GM12878 (cell line): ENCODE measurements around the gene CCL19. TPM values are rescaled to one million over a fixed set of nuclear protein-coding genes. Genes with fewer than 3 reads are reported as not detected.

Source experiments
- ATAC-seq: fragments of 200-7000 bp; cut with Tn5 transposase; 3 replicates; pipeline ENCODE4 v1.9.1; 2020; ENCODE audit warnings: mild to moderate bottlenecking, moderate library complexity
- BruUV-seq: library from RNA; stranded (reverse); fragments of 400-500 nt; replicated peaks from 2 replicates; lab custom pipeline; 2021; lab: Mats Ljungman, UMichigan
- CTCF ChIA-PET: fragments of 300-600 bp; sonication (Branson Sonifier 250); formaldehyde crosslinking; extraction: SDS; loops from one replicate; lab custom pipeline; 2021; ENCODE audit warnings: inconsistent platforms; lab: Yijun Ruan, JAX
- POLR2A ChIA-PET: fragments of 350-600 bp; formaldehyde crosslinking; extraction: SDS; loops from one replicate; lab custom pipeline; 2021; ENCODE audit warnings: inconsistent platforms; lab: Charles Lee
- RAD21 ChIA-PET: fragments of 300-600 bp; sonication (Branson Sonifier 250); formaldehyde crosslinking; loops from one replicate; lab custom pipeline; 2023; ENCODE audit warnings: antibody characterized with exemption; ENCODE audit not compliant: unreplicated experiment; lab: Charles Lee
- SMC1A ChIA-PET: fragments of 300-600 bp; sonication (Branson Sonifier 250); formaldehyde crosslinking; loops from one replicate; lab custom pipeline; 2023; ENCODE audit not compliant: unreplicated experiment, uncharacterized antibody; lab: Charles Lee
- DNase-seq: peaks from one replicate; pipeline ENCODE4 v3.0.0-alpha.2; 2011; ENCODE audit warnings: low read depth, low spot score
- FAIRE-seq: peaks from 3 replicates; lab custom pipeline; 2011; peaks lifted over from hg19 to GRCh38; lab: Jason Lieb, UNC
- H2AFZ ChIP-seq: 2 replicates; pipeline ENCODE4 v1.6.0; 2011; ENCODE audit warnings: low read depth, low read length, control low read depth; ENCODE audit not compliant: control insufficient read depth
- H3K27ac ChIP-seq: 2 replicates; pipeline ENCODE4 v1.5.1; 2011; ENCODE audit warnings: control low read depth; ENCODE audit not compliant: control insufficient read depth, insufficient read depth
- H3K27me3 ChIP-seq, 2 experiments: replicated peaks in 1 of 2; 2 replicates each; pipeline versions ENCODE4 v1.6.0 to v1.6.1; 2011; ENCODE audit warnings: low read length in 1 of 2; ENCODE audit not compliant: control insufficient read depth in 2 of 2, insufficient read depth in 2 of 2
- H3K36me3 ChIP-seq, 2 experiments: 2 replicates each; pipeline ENCODE4 v1.5.1; 2011; ENCODE audit warnings: low read length in 1 of 2; ENCODE audit not compliant: control insufficient read depth in 2 of 2, insufficient read depth in 2 of 2
- H3K4me1 ChIP-seq: 2 replicates; pipeline ENCODE4 v1.6.1; 2011; ENCODE audit warnings: mild to moderate bottlenecking, low read length, moderate library complexity, mixed read lengths; ENCODE audit not compliant: control insufficient read depth, insufficient read depth
- H3K4me2 ChIP-seq: 2 replicates; pipeline ENCODE4 v1.6.0; 2011; ENCODE audit warnings: control low read depth; ENCODE audit not compliant: control insufficient read depth, insufficient read depth
- H3K4me3 ChIP-seq: fragments of 200-600 bp; sonication (generic); 2 replicates; pipeline ENCODE4 v1.5.1; 2016
- H3K79me2 ChIP-seq: 2 replicates; pipeline ENCODE4 v1.6.0; 2011; ENCODE audit warnings: low read length; ENCODE audit not compliant: control insufficient read depth, insufficient read depth
- H3K9ac ChIP-seq: 2 replicates; pipeline ENCODE4 v1.8.0; 2011; ENCODE audit warnings: low read length, control low read depth, mixed read lengths; ENCODE audit not compliant: control insufficient read depth, insufficient read depth
- H3K9me3 ChIP-seq: replicated peaks from 3 replicates; pipeline ENCODE4 v1.5.1; 2011; ENCODE audit warnings: mild to moderate bottlenecking, low read length; ENCODE audit not compliant: control insufficient read depth, insufficient read depth
- H4K20me1 ChIP-seq: 2 replicates; pipeline ENCODE4 v1.6.0; 2011; ENCODE audit not compliant: control insufficient read depth, insufficient read depth
- CREB1 ChIP-seq: IDR thresholded peaks from 2 replicates; pipeline ENCODE4 v1.6.1; 2012; ENCODE audit warnings: low read depth, mild to moderate bottlenecking, inconsistent platforms
- CREM ChIP-seq: IDR thresholded peaks from 2 replicates; pipeline ENCODE4 v1.6.1; 2014; ENCODE audit warnings: antibody characterized with exemption, low read depth
- E2F4 ChIP-seq: IDR thresholded peaks from 2 replicates; pipeline ENCODE4 v1.6.1; 2012; ENCODE audit warnings: low read depth, low read length, improper control_type of control experiment
- IRF5 ChIP-seq: fragments of 450-650 bp; IDR thresholded peaks from 2 replicates; pipeline ENCODE4 v1.6.1; 2017; ENCODE audit warnings: borderline replicate concordance
- RELA ChIP-seq: fragments of 450-650 bp; IDR thresholded peaks from 2 replicates; pipeline ENCODE4 v1.8.0; 2014; ENCODE audit warnings: borderline replicate concordance; ENCODE audit not compliant: partially characterized antibody
- REST ChIP-seq: IDR thresholded peaks from 2 replicates; pipeline ENCODE4 v1.6.1; 2012; ENCODE audit warnings: mild to moderate bottlenecking, low read depth, low read length
- ZNF622 ChIP-seq: fragments of 450-650 bp; IDR thresholded peaks from 2 replicates; pipeline ENCODE4 v1.6.1; 2017; ENCODE audit warnings: mild to moderate bottlenecking, inconsistent platforms
- WGBS: methylation state at CpG from one replicate; pipeline ENCODE4 v1.1.6; 2016; ENCODE audit warnings: low lambda C conversion rate; ENCODE audit not compliant: insufficient replicate concordance, insufficient coverage; ENCODE audit errors: missing lambda C conversion rate; 5-methylcytosine and 5-hydroxymethylcytosine counted together
- in situ Hi-C: fragments of 300-500 bp; cut with MboI; formaldehyde crosslinking; loops from 9 replicates; pipeline ENCODE4 v1.14.3; 2018; ENCODE audit warnings: mixed read lengths
- intact Hi-C: fragments of 100-400 bp; cut with micrococcal nuclease; formaldehyde crosslinking; loops from one replicate; pipeline ENCODE4 v1.14.2; 2022; ENCODE audit not compliant: unreplicated experiment
- polyA plus RNA-seq, 11 experiments: library from polyadenylated mRNA; depleted of rRNA in 4 of 11; unstranded in 6 of 11; stranded (reverse) in 5 of 11; fragments of >200 nt; fragmentation: Nextera tagmentation in 4 of 11; fragmentation: Illumina TruSeq in 1 of 11; extraction: Ambion mirVana in 4 of 11; extraction: Trizol in 1 of 11; gene quantifications; 1 replicate in 1 of 11; 2 replicates in 10 of 11; pipeline versions ENCODE4 v1.2.1 to v1.2.3, GENCODE V29; 2011 to 2016; ENCODE audit warnings: inconsistent platforms in 2 of 11, missing spikeins in 2 of 11, low read depth in 1 of 11
- total RNA-seq, 4 experiments: library from RNA; depleted of rRNA in 3 of 4; stranded (reverse); fragments of >200 nt in 3 of 4; fragmentation: Illumina TruSeq in 1 of 4; extraction: Trizol in 1 of 4; gene quantifications; 2 replicates each; pipeline versions ENCODE4 v1.2.1 to v1.2.3, GENCODE V29; 2013 to 2021
- TF ChIP-seq, protein P1 (sequence below): fragments of 450-650 bp; IDR thresholded peaks from 2 replicates; pipeline ENCODE4 v1.6.1; 2016; ENCODE audit warnings: mild to moderate bottlenecking, moderate library complexity, borderline replicate concordance

Gene CCL19
- total and polyA plus RNA-seq, 10 of the 15 experiments (the other 5 are each of a cell fraction or from before 2014, with no cell fraction given), result 0.42 to 0.69 TPM; not detected in 8

- Histone ChIP-seq H3K36me3 (no peaks in the 10 kb centered on the region), H3K9ac (no peak overlapping the region), H3K4me2 (no peak overlapping the region), H4K20me1 (no peaks in the 10 kb centered on the region), H3K27me3 (no peaks in the 10 kb centered on the region), H3K27ac (no peak overlapping the region), H3K4me1 (no peaks in the 10 kb centered on the region), H3K79me2 (no peaks in the 10 kb centered on the region), H2AFZ (no peak overlapping the region), H3K4me3 (no peak overlapping the region), H3K9me3 (no peaks in the 10 kb centered on the region; the same call in 2 of the 3 replicates)
- DNase-seq (no peak), FAIRE-seq (no peak), ATAC-seq (no peak)
- RAD21 ChIA-PET, result interaction anchor here (0.6 kb wide), 1 partner anchor 1279 kb away, joined by 3 read pairs; no protein-coding TSS in a partner anchor
- intact Hi-C loops (no loop called here), in situ Hi-C loops (no loop called here)
- no TSS peak for BruUV-seq
- CTCF ChIA-PET, result interaction anchor here (1.1 to 3.3 kb wide), 5 partner anchors 8 to 29 kb away, joined by 3 to 23 read pairs (median 4); a partner anchor contains a TSS
- POLR2A ChIA-PET, result no interaction called here
- no peak for TF ChIP-seq E2F4
- TF ChIP-seq CREM, result no peak
- no peak for TF ChIP-seq CREB1
- TF ChIP-seq, protein P1, sequence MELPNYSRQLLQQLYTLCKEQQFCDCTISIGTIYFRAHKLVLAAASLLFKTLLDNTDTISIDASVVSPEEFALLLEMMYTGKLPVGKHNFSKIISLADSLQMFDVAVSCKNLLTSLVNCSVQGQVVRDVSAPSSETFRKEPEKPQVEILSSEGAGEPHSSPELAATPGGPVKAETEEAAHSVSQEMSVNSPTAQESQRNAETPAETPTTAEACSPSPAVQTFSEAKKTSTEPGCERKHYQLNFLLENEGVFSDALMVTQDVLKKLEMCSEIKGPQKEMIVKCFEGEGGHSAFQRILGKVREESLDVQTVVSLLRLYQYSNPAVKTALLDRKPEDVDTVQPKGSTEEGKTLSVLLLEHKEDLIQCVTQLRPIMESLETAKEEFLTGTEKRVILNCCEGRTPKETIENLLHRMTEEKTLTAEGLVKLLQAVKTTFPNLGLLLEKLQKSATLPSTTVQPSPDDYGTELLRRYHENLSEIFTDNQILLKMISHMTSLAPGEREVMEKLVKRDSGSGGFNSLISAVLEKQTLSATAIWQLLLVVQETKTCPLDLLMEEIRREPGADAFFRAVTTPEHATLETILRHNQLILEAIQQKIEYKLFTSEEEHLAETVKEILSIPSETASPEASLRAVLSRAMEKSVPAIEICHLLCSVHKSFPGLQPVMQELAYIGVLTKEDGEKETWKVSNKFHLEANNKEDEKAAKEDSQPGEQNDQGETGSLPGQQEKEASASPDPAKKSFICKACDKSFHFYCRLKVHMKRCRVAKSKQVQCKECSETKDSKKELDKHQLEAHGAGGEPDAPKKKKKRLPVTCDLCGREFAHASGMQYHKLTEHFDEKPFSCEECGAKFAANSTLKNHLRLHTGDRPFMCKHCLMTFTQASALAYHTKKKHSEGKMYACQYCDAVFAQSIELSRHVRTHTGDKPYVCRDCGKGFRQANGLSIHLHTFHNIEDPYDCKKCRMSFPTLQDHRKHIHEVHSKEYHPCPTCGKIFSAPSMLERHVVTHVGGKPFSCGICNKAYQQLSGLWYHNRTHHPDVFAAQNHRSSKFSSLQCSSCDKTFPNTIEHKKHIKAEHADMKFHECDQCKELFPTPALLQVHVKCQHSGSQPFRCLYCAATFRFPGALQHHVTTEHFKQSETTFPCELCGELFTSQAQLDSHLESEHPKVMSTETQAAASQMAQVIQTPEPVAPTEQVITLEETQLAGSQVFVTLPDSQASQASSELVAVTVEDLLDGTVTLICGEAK, result no peak
- no peak for TF ChIP-seq IRF5
- no peak for TF ChIP-seq RELA
- no peak for TF ChIP-seq REST
- no peak for TF ChIP-seq ZNF622
- SMC1A ChIA-PET, result no interaction called here
- WGBS, result 52% methylated on average over 3 of the region's 3 CpGs
Measured at GRCh38 chr9:34674440-34674839, 16.6 kb downstream of the CCL19 start.
